ENCODE data around the gene DNAJC18. TPM values are rescaled to one million over a fixed set of nuclear protein-coding genes. Genes with fewer than 3 reads are reported as not detected.

Gene DNAJC18
- polyA plus RNA-seq, 2 donors, result 2.2 to 2.4 TPM

GRCh38 chr5:139435676-139436075 lies 3.6 kb downstream of the DNAJC18 start:
- 98% methylated on average over 3 of the region's 3 CpGs for WGBS, 2 donors
- no peaks in the 10 kb centered on the region for H3K36me3 ChIP-seq (ENCODE audit: control insufficient read depth in 2 of 2, insufficient read depth in 2 of 2, low read length in 1 of 2)
- H3K27ac ChIP-seq (ENCODE audit: low read depth in 2 of 2, low read length in 1 of 2), result no peak overlapping the region
- H3K9me3 ChIP-seq (ENCODE audit: control insufficient read depth in 2 of 2, insufficient read depth in 1 of 2, low read depth in 1 of 2, low read length in 1 of 2), result no peaks in the 10 kb centered on the region
- peaks cover 0 to 2% of the 10 kb centered on the region in 2 donors for H3K4me1 ChIP-seq (ENCODE audit: control insufficient read depth in 2 of 2, insufficient read depth in 2 of 2, low read length in 1 of 2)
- H3K4me3 ChIP-seq (ENCODE audit: low read depth in 1 of 2, low read length in 2 of 2), result no peak overlapping the region
- no peaks in the 10 kb centered on the region for H3K27me3 ChIP-seq (ENCODE audit: control insufficient read depth in 1 of 2, insufficient read depth in 2 of 2, low read length in 2 of 2)

GRCh38 chr5:139431706-139432105 lies 7.6 kb downstream of the DNAJC18 start:
- no peaks in the 10 kb centered on the region for H3K27me3 ChIP-seq (ENCODE audit: control insufficient read depth in 1 of 2, insufficient read depth in 2 of 2, low read length in 2 of 2)
- H3K27ac ChIP-seq (ENCODE audit: low read depth in 2 of 2, low read length in 1 of 2), result no peak overlapping the region
- WGBS, 2 donors, result 85 to 87% methylated on average over 1 of the region's 1 CpG
- H3K9me3 ChIP-seq (ENCODE audit: control insufficient read depth in 2 of 2, insufficient read depth in 1 of 2, low read depth in 1 of 2, low read length in 1 of 2), result no peaks in the 10 kb centered on the region
- H3K4me1 ChIP-seq (ENCODE audit: control insufficient read depth in 2 of 2, insufficient read depth in 2 of 2, low read length in 1 of 2), result no peaks in the 10 kb centered on the region
- H3K36me3 ChIP-seq (ENCODE audit: control insufficient read depth in 2 of 2, insufficient read depth in 2 of 2, low read length in 1 of 2), result no peaks in the 10 kb centered on the region
- no peak overlapping the region for H3K4me3 ChIP-seq (ENCODE audit: low read depth in 1 of 2, low read length in 2 of 2)

- Histone ChIP-seq H3K36me3 (ENCODE audit: control insufficient read depth in 2 of 2, insufficient read depth in 2 of 2, low read length in 1 of 2) (peaks cover 1 to 4% of the 10 kb centered on the region in 2 donors), H3K4me3 (ENCODE audit: low read depth in 1 of 2, low read length in 2 of 2) (no peak overlapping the region), H3K27ac (ENCODE audit: low read depth in 2 of 2, low read length in 1 of 2) (no peak overlapping the region), H3K4me1 (ENCODE audit: control insufficient read depth in 2 of 2, insufficient read depth in 2 of 2, low read length in 1 of 2) (no peaks in the 10 kb centered on the region), H3K27me3 (ENCODE audit: control insufficient read depth in 1 of 2, insufficient read depth in 2 of 2, low read length in 2 of 2) (no peaks in the 10 kb centered on the region), H3K9me3 (ENCODE audit: control insufficient read depth in 2 of 2, insufficient read depth in 1 of 2, low read depth in 1 of 2, low read length in 1 of 2) (no peaks in the 10 kb centered on the region)
- WGBS, 2 donors, result 80 to 84% methylated on average over 2 of the region's 2 CpGs
These were observed 9.3 kb downstream of the DNAJC18 start for GRCh38 chr5:139430015-139430414.

- Histone ChIP-seq H3K27ac (ENCODE audit: low read depth in 2 of 2, low read length in 1 of 2) (no peak overlapping the region), H3K27me3 (ENCODE audit: control insufficient read depth in 1 of 2, insufficient read depth in 2 of 2, low read length in 2 of 2) (no peaks in the 10 kb centered on the region), H3K4me3 (ENCODE audit: low read depth in 1 of 2, low read length in 2 of 2) (no peak overlapping the region), H3K36me3 (ENCODE audit: control insufficient read depth in 2 of 2, insufficient read depth in 2 of 2, low read length in 1 of 2) (peaks cover 1 to 4% of the 10 kb centered on the region in 2 donors), H3K9me3 (ENCODE audit: control insufficient read depth in 2 of 2, insufficient read depth in 1 of 2, low read depth in 1 of 2, low read length in 1 of 2) (no peaks in the 10 kb centered on the region), H3K4me1 (ENCODE audit: control insufficient read depth in 2 of 2, insufficient read depth in 2 of 2, low read length in 1 of 2) (no peaks in the 10 kb centered on the region)
- 76 to 80% methylated on average over 8 of the region's 8 CpGs for WGBS, 2 donors
These were observed 13.0 kb downstream of the DNAJC18 start for GRCh38 chr5:139426203-139426885.

DNA sequence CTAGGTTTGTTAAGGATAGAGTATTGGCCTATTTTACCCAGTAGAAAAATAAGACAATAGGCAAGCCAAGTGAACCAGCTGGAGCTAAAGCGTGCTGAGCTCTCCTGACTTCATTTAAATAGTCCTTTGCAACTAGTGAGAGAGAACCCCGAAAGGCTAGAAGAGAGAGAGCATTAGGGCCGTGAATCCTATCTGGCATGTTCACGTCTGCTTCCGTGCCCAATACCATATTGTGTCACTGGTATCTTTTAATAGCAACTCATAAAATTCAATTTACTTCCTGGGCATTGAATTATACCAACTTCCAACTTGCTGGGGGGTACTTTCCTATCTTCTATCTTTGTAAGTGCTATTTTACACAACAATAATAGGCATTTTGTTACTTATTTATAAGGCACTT lies 13.8 kb downstream of the DNAJC18 start:
- H3K4me1 ChIP-seq (ENCODE audit: control insufficient read depth in 2 of 2, insufficient read depth in 2 of 2, low read length in 1 of 2), result no peaks in the 10 kb centered on the region
- no peaks in the 10 kb centered on the region for H3K9me3 ChIP-seq (ENCODE audit: control insufficient read depth in 2 of 2, insufficient read depth in 1 of 2, low read depth in 1 of 2, low read length in 1 of 2)
- 91 to 92% methylated on average over 5 of the region's 5 CpGs for WGBS, 2 donors
- H3K4me3 ChIP-seq (ENCODE audit: low read depth in 1 of 2, low read length in 2 of 2), result no peak overlapping the region
- no peak overlapping the region for H3K27ac ChIP-seq (ENCODE audit: low read depth in 2 of 2, low read length in 1 of 2)
- no peaks in the 10 kb centered on the region for H3K27me3 ChIP-seq (ENCODE audit: control insufficient read depth in 1 of 2, insufficient read depth in 2 of 2, low read length in 2 of 2)
- H3K36me3 ChIP-seq (ENCODE audit: control insufficient read depth in 2 of 2, insufficient read depth in 2 of 2, low read length in 1 of 2), result peaks cover 1 to 4% of the 10 kb centered on the region in 2 donors

- H3K27ac ChIP-seq (ENCODE audit: low read depth in 2 of 2, low read length in 1 of 2), result no peak overlapping the region
- H3K4me3 ChIP-seq (ENCODE audit: low read depth in 1 of 2, low read length in 2 of 2), result no peak overlapping the region
- no peaks in the 10 kb centered on the region for H3K27me3 ChIP-seq (ENCODE audit: control insufficient read depth in 1 of 2, insufficient read depth in 2 of 2, low read length in 2 of 2)
- H3K9me3 ChIP-seq (ENCODE audit: control insufficient read depth in 2 of 2, insufficient read depth in 1 of 2, low read depth in 1 of 2, low read length in 1 of 2), result no peaks in the 10 kb centered on the region
- WGBS, 2 donors, result 39 to 40% methylated on average over 5 of the region's 5 CpGs
- H3K4me1 ChIP-seq (ENCODE audit: control insufficient read depth in 2 of 2, insufficient read depth in 2 of 2, low read length in 1 of 2), result no peaks in the 10 kb centered on the region
- peaks cover 1 to 4% of the 10 kb centered on the region in 2 donors for H3K36me3 ChIP-seq (ENCODE audit: control insufficient read depth in 2 of 2, insufficient read depth in 2 of 2, low read length in 1 of 2)
These were observed 16.9 kb downstream of the DNAJC18 start for GRCh38 chr5:139422307-139422893.

GRCh38 chr5:139419226-139420192 lies 19.8 kb downstream of the DNAJC18 start:
- H3K27ac ChIP-seq (ENCODE audit: low read depth in 2 of 2, low read length in 1 of 2), result no peak overlapping the region
- H3K4me3 ChIP-seq (ENCODE audit: low read depth in 1 of 2, low read length in 2 of 2), result no peak overlapping the region
- peaks cover 6 to 14% of the 10 kb centered on the region in 2 donors for H3K4me1 ChIP-seq (ENCODE audit: control insufficient read depth in 2 of 2, insufficient read depth in 2 of 2, low read length in 1 of 2)
- WGBS, 2 donors, result 65 to 77% methylated on average over 9 of the region's 9 CpGs
- H3K36me3 ChIP-seq (ENCODE audit: control insufficient read depth in 2 of 2, insufficient read depth in 2 of 2, low read length in 1 of 2), result no peaks in the 10 kb centered on the region
- H3K9me3 ChIP-seq (ENCODE audit: control insufficient read depth in 2 of 2, insufficient read depth in 1 of 2, low read depth in 1 of 2, low read length in 1 of 2), result no peaks in the 10 kb centered on the region
- H3K27me3 ChIP-seq (ENCODE audit: control insufficient read depth in 1 of 2, insufficient read depth in 2 of 2, low read length in 2 of 2), result no peaks in the 10 kb centered on the region

- H3K27ac ChIP-seq (ENCODE audit: low read depth in 2 of 2, low read length in 1 of 2), result no peak overlapping the region
- no peaks in the 10 kb centered on the region for H3K36me3 ChIP-seq (ENCODE audit: control insufficient read depth in 2 of 2, insufficient read depth in 2 of 2, low read length in 1 of 2)
- H3K9me3 ChIP-seq (ENCODE audit: control insufficient read depth in 2 of 2, insufficient read depth in 1 of 2, low read depth in 1 of 2, low read length in 1 of 2), result no peaks in the 10 kb centered on the region
- H3K4me1 ChIP-seq (ENCODE audit: control insufficient read depth in 2 of 2, insufficient read depth in 2 of 2, low read length in 1 of 2), result peaks cover 6 to 16% of the 10 kb centered on the region in 2 donors
- H3K27me3 ChIP-seq (ENCODE audit: control insufficient read depth in 1 of 2, insufficient read depth in 2 of 2, low read length in 2 of 2), result no peaks in the 10 kb centered on the region
- no peak overlapping the region for H3K4me3 ChIP-seq (ENCODE audit: low read depth in 1 of 2, low read length in 2 of 2)
- WGBS, 2 donors, result 80 to 82% methylated on average over 1 of the region's 1 CpG
These were observed 20.5 kb downstream of the DNAJC18 start for GRCh38 chr5:139418793-139419192.

GRCh38 chr5:139417214-139417613 lies 22.1 kb downstream of the DNAJC18 start:
- Histone ChIP-seq H3K4me1 (ENCODE audit: control insufficient read depth in 2 of 2, insufficient read depth in 2 of 2, low read length in 1 of 2) (peaks cover 6 to 16% of the 10 kb centered on the region in 2 donors), H3K36me3 (ENCODE audit: control insufficient read depth in 2 of 2, insufficient read depth in 2 of 2, low read length in 1 of 2) (no peaks in the 10 kb centered on the region), H3K4me3 (ENCODE audit: low read depth in 1 of 2, low read length in 2 of 2) (no peak overlapping the region), H3K27ac (ENCODE audit: low read depth in 2 of 2, low read length in 1 of 2) (no peak overlapping the region), H3K27me3 (ENCODE audit: control insufficient read depth in 1 of 2, insufficient read depth in 2 of 2, low read length in 2 of 2) (no peaks in the 10 kb centered on the region), H3K9me3 (ENCODE audit: control insufficient read depth in 2 of 2, insufficient read depth in 1 of 2, low read depth in 1 of 2, low read length in 1 of 2) (no peaks in the 10 kb centered on the region)
- WGBS, 2 donors, result 39 to 48% methylated on average over 4 of the region's 4 CpGs

All from esophagus (tissue), 2 donors.